OCI-LY3 (cell line): ENCODE measurements around the gene GYPA.
"Not testable (repeated sequence)": the region's sequence is repeated elsewhere in the genome, so short reads cannot be mapped to it uniquely, and the experiment has no call there.

Source experiments
- CTCF ChIP-seq: fragments of 200-600, 300-600 bp; sonication (generic); IDR thresholded peaks from 2 replicates; pipeline ENCODE4 v1.5.1; 2014; ENCODE audit warnings: antibody characterized with exemption, low read length, low read depth
- EZH2phosphoT487 ChIP-seq: fragments of 200-600 bp; shearing (Covaris generic); IDR thresholded peaks from 2 replicates; pipeline ENCODE4 v1.6.1; 2018; ENCODE audit warnings: antibody characterized with exemption, mixed run types, low read depth

- TF ChIP-seq CTCF, EZH2phosphoT487: not testable (repeated sequence)
Measured at GRCh38 chr4:144091181-144091580, 49.3 kb downstream of the GYPA start.
